ES-I3 (cell line): ENCODE results near the gene HAO2.

Experiments
- H3K36me3 ChIP-seq: 2 replicates; pipeline ENCODE4 v1.6.1; 2013; ENCODE audit warnings: mild to moderate bottlenecking, low read length, control low read depth, moderate library complexity; ENCODE audit not compliant: insufficient read depth
- H3K4me1 ChIP-seq: 2 replicates; pipeline ENCODE4 v1.6.1; 2013; ENCODE audit warnings: mild to moderate bottlenecking, control low read depth, low read length; ENCODE audit not compliant: insufficient read depth
- H3K9ac ChIP-seq: 2 replicates; pipeline ENCODE4 v1.6.1; 2013; ENCODE audit warnings: low read depth, mild to moderate bottlenecking, low read length, moderate library complexity
- H3K9me3 ChIP-seq: 2 replicates; pipeline ENCODE4 v1.6.1; 2013; ENCODE audit warnings: mild to moderate bottlenecking, low read length, moderate library complexity; ENCODE audit not compliant: control insufficient read depth, insufficient read depth

HAO2 gene

DNA sequence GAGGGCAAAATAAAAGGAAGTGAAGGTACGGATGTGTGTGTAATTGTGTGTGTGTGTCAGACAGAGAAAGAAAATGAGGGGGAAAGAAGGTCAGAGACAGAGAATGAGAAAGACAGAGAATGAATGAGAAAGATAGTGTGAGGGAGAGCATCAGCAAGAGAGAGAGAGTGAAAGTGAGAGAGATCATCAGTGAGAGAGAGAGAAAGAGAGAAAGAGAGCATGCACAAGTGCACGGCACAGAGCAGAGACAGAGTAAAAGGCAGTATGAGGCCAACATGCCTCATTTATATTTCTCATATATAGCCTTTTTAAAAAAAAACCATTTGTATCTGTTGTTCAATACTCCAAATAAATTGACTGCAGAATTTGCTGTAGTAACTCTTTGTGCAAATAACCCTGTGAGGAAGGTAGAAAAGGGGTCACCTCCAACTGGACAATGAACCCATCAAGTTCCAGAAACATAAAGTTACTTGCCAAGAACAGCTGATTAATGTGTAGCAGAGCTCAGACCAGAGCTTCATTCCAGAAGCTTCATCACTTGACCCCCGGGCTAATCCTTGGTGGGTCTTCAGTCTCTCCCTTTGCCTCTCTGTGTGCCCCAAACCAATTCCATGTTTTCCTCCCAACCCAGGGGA is 47.5 kb downstream of the HAO2 start:
- H3K4me1 ChIP-seq, result no peaks in the 10 kb centered on the region

DNA sequence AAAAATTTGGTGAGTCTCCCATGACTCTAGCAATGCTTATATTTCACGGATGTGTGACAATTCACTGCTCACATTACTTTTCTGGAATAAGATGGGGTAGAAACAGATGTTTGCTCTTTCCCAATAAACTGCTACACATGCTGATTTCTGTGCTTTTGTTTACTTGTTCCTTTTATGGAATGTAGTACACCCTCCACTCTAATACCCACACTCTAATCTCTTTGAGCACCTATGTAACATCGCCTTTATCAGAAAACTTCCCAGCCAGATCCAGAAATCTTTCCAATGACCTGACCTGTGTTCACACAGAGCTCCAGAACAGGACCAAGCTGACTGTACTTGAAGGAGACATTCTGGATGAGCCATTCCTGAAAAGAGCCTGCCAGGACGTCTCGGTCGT is 50.5 kb downstream of the HAO2 start:
- H3K36me3 ChIP-seq, result no peaks in the 10 kb centered on the region; the same call in 1 of the 2 replicates
- H3K9me3 ChIP-seq, result no peaks in the 10 kb centered on the region
- H3K9ac ChIP-seq, result no peak overlapping the region
- H3K4me1 ChIP-seq, result no peaks in the 10 kb centered on the region

More for the DNA sequence above, 47.5 kb downstream of the HAO2 start:
- no peaks in the 10 kb centered on the region; the same call in 1 of the 2 replicates for H3K36me3 ChIP-seq
- no peak overlapping the region for H3K9ac ChIP-seq
- H3K9me3 ChIP-seq, result no peaks in the 10 kb centered on the region

DNA sequence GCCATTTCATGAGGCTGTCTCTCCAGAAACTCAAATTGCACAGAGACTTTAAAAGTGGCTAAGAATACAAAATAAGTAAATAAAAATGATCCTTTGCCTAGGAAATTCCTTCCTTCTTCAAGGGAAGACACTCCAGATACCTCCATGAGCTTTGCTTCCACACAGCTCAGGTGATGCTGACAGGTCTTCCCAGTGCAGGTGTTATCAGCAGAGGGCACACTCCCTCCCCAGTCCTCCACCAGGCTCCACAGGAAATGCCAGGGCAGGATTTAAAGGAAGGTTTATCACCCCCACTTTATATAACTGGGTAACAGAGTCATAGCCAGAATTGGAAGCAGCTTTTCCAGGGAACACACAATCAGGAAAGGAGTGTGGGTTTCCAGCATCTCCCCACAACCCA is 52.1 kb downstream of the HAO2 start:
- Histone ChIP-seq H3K36me3 (no peaks in the 10 kb centered on the region; the same call in 1 of the 2 replicates), H3K9me3 (no peaks in the 10 kb centered on the region), H3K4me1 (no peaks in the 10 kb centered on the region), H3K9ac (no peak overlapping the region)

DNA sequence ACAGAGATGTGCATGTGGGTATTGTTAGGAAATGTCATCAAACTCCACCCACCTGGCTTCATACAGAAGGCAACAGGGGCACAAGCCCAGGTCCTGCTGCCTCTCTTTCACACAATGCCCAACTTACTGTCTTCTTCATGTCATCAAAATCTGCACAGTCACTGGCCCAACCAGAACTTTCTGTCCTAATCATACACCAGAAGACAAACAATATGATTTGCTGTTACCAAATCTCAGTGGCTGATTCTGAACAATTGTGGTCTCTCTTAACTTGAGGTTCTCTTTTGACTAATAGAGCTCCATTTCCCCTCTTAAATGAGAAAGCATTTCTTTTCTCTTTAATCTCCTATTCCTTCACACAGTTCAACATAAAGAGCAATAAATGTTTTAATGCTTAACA is 54.0 kb downstream of the HAO2 start:
- H3K9me3 ChIP-seq, result no peaks in the 10 kb centered on the region
- no peaks in the 10 kb centered on the region for H3K4me1 ChIP-seq
- H3K36me3 ChIP-seq, result no peaks in the 10 kb centered on the region; the same call in 1 of the 2 replicates
- H3K9ac ChIP-seq, result no peak overlapping the region

DNA sequence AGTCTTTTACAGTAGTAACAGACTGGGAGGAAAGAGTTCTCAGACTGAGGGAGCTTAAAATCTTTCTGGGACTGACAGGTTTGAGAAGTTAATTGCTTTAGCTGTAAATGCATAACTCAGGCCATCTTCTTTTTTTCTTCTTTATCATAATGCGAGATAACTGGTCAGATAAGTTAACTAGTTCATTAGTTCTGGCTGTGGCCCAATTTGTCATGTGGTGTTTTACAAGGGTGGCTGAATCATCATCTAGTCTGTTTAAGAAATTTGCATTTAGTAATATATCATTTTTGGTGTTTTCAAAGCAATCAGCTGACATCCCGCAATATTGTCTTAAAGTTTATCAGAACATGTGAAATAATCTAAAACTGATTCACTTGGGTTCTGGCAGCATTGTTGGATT is 60.4 kb downstream of the HAO2 start:
- H3K36me3 ChIP-seq, result no peaks in the 10 kb centered on the region
- no peaks in the 10 kb centered on the region for H3K4me1 ChIP-seq
- no peak overlapping the region for H3K9ac ChIP-seq
- no peaks in the 10 kb centered on the region for H3K9me3 ChIP-seq

DNA sequence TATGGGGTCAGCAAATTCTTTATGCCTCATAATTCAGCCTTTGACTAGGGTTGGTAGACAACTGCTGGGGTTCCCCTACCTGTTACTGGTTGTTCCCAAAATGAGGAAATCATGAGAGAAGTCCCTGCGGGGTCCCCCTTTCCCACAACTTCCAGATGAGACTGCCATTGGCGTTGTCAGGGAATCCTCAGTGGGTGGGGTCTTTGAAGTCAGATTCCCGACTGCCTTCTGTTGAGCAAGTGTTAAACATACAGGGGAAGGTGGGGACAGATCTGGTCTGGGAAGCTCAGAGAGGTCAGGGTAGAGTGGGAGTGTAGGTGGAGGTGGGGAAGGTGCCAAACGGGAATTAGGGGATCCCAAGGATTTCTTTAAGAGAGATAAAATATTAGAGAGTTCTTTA is 61.1 kb downstream of the HAO2 start:
- H3K9ac ChIP-seq, result no peak overlapping the region

DNA sequence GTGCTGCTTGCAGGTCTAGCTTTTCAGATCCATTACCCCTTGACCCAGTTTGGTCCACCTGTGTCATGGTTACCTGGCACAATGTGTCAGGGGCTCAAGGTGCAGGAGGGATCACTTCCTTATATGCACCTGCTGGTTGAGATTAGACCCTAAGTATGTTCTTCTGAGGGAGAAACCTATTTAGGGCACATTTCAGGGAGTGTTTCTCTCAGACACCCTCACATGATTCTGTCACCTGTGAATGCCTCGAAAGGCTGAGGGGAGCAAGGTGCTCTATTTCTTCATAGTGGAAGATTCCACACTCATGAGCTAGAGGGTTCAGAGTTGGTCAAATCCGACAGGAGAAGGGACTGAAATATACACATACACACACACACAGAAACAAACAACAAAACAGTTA is 61.9 kb downstream of the HAO2 start:
- Histone ChIP-seq H3K36me3 (no peaks in the 10 kb centered on the region), H3K4me1 (no peaks in the 10 kb centered on the region), H3K9ac (no peak overlapping the region), H3K9me3 (no peaks in the 10 kb centered on the region)

More for the DNA sequence above, 61.1 kb downstream of the HAO2 start:
- H3K36me3 ChIP-seq, result no peaks in the 10 kb centered on the region
- H3K9me3 ChIP-seq, result no peaks in the 10 kb centered on the region
- H3K4me1 ChIP-seq, result no peaks in the 10 kb centered on the region

DNA sequence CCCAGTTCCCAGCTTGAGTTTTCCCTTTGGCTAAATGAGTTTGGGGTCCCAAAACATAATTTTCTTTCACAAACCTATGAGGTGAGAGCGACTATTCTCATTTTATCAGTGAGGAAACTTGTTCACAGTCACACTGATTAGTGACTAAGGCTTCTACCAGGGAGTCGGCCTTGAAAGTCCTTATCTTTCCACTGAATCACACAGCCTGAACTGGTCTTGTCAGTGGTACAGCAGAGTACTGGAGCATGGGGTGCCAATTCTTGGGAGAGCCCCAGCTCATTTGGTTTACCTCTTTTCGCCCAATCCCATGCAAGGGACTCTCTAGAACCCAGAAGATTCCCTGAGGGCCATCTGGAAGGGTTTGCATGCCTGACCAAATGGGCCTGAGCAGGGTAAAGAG is 63.3 kb downstream of the HAO2 start:
- Histone ChIP-seq H3K9ac (no peak overlapping the region), H3K4me1 (no peaks in the 10 kb centered on the region), H3K36me3 (no peaks in the 10 kb centered on the region), H3K9me3 (no peaks in the 10 kb centered on the region)

DNA sequence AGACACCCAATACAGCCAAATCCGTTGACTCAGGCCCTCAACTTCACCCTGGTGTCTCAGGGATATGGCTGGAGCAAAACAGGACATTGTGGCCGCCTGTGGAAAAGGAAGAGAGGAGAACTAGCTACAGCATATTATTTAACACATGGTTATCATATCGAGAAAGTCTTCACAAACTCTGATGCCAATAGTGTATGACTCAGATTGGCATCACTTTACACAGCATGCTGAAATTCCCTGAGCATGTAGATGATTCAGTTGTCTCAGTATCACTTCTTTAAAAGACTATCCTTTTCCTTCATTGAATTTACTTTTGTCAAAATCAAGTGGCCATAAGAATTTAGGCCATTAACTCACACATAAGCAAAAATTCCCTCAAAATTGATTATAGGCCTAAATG is 66.5 kb downstream of the HAO2 start:
- Histone ChIP-seq H3K36me3 (no peaks in the 10 kb centered on the region), H3K4me1 (no peaks in the 10 kb centered on the region), H3K9ac (no peak overlapping the region), H3K9me3 (no peaks in the 10 kb centered on the region)

DNA sequence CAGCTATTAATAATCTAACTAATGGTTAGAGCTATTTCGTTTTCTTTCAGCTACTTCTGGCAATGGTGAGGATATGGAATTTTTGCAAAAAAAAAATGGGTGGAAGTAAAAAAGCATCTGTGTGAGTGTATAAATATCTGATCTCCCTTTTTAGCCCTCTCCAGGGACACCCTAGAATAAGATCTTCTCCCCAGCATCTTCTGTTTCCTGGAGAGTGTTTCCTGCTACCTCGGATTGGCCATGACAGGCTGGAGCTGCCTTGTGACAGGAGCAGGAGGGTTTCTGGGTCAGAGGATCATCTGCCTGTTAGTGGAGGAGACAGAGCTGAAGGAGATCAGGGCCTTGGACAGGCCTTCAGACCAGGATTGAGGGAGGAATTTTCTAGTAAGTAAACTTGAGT is 70.2 kb downstream of the HAO2 start:
- H3K4me1 ChIP-seq, result no peaks in the 10 kb centered on the region
- no peaks in the 10 kb centered on the region for H3K9me3 ChIP-seq
- no peak overlapping the region for H3K9ac ChIP-seq
- H3K36me3 ChIP-seq, result no peaks in the 10 kb centered on the region

DNA sequence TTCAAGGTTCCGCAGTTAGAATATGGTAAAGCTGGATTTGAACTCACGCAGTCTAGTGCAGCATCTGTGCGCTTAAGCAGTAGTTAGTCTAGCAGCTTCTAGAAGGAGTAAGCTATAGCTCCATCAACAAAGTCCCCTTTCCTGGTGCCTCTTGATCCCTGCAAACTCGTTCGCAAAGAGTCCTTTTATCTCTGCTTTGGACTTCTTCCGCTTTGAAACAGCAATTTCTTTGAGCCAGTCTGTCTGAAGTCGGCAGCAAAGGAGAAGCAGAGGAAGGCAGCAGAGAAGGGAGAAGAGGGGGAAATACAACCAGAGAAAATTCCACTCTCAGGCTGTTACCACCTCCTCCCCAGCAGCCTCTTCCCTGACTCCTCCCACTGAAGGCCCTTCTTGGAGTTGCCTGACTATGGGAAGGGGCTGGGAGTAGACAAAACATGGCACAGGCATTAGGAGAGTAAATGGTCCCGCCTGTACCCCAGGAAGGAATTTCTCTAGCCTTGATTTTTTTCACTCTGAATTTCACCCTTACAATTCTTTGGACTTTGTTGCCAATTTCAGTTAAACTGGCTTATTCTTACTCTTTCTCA is 72.2 kb downstream of the HAO2 start:
- no peak overlapping the region for H3K9ac ChIP-seq

DNA sequence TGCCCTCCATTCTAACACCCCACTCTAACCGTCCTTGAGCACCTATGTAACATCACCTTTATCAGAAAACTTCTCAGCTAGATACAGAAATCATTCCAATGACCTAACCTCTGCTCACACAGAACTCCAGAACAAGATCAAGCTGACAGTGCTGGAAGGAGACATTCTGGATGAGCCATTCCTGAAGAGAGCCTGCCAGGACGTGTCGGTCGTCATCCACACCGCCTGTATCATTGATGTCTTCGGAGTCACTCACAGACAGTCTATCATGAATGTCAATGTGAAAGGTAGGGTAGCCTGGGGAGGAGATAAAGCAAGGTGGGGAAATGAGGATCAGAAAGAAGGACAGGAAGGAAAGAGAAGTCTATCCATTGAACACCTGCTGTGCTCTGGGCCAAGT is 74.2 kb downstream of the HAO2 start:
- no peaks in the 10 kb centered on the region for H3K4me1 ChIP-seq
- H3K9ac ChIP-seq, result no peak overlapping the region
- H3K9me3 ChIP-seq, result no peaks in the 10 kb centered on the region
- no peaks in the 10 kb centered on the region for H3K36me3 ChIP-seq

More for the DNA sequence above, 72.2 kb downstream of the HAO2 start:
- Histone ChIP-seq H3K36me3 (no peaks in the 10 kb centered on the region), H3K4me1 (no peaks in the 10 kb centered on the region), H3K9me3 (no peaks in the 10 kb centered on the region)
